GM12865 (cell line): Measurements from ENCODE around the gene ACVRL1.
"Not testable (repeated sequence)": the region's sequence is repeated elsewhere in the genome, so short reads cannot be mapped to it uniquely, and the experiment has no call there.

ENCODE experiments used
- DNase-seq: peaks from one replicate; pipeline ENCODE4 v3.0.0; 2010; ENCODE audit warnings: low read depth
- H3K4me3 ChIP-seq: 2 replicates; pipeline ENCODE4 v1.5.1; 2011; ENCODE audit warnings: mild to moderate bottlenecking, low read depth, low read length, control low read depth
- CTCF ChIP-seq: IDR thresholded peaks from 2 replicates; pipeline ENCODE4 v1.5.1; 2011; ENCODE audit warnings: low read length, control low read depth, low read depth, inconsistent platforms; ENCODE audit not compliant: insufficient read depth; ENCODE audit errors: missing control alignments

The ACVRL1 gene

GRCh38 chr12:51874000-51874399 lies 33.3 kb upstream of the ACVRL1 start:
- H3K4me3 ChIP-seq, result no peak overlapping the region
- no peak for DNase-seq
- TF ChIP-seq CTCF, result no peak

- TF ChIP-seq CTCF, result no peak
- no peak for DNase-seq
- no peak overlapping the region for H3K4me3 ChIP-seq
These were observed 32.8 kb upstream of the ACVRL1 start for GRCh38 chr12:51874486-51874885.

- no peak for DNase-seq
- no peak for TF ChIP-seq CTCF
- H3K4me3 ChIP-seq, result no peak overlapping the region
These were observed 28.2 kb upstream of the ACVRL1 start for GRCh38 chr12:51879102-51879501.

- H3K4me3 ChIP-seq, result no peak overlapping the region
- TF ChIP-seq CTCF, result no peak
- DNase-seq, result no peak
These were observed 24.0 kb upstream of the ACVRL1 start for GRCh38 chr12:51883295-51883694.

- no peak for DNase-seq
- TF ChIP-seq CTCF, result no peak
- no peak overlapping the region for H3K4me3 ChIP-seq
These were observed 23.2 kb upstream of the ACVRL1 start for GRCh38 chr12:51883998-51884675.

GRCh38 chr12:51884676-51885229 lies 22.6 kb upstream of the ACVRL1 start:
- no peak for DNase-seq
- no peak overlapping the region for H3K4me3 ChIP-seq
- TF ChIP-seq CTCF, result no peak

- DNase-seq, H3K4me3 ChIP-seq: not testable (repeated sequence)
These were observed 21.8 kb upstream of the ACVRL1 start for GRCh38 chr12:51885294-51886020.
